GM21526 (cell line): Measurements from ENCODE around the gene WDFY2.

Experiments used
- ATAC-seq: cut with Tn5 transposase; IDR thresholded peaks from one replicate; pipeline ENCODE4 v1.9.1; 2021; ENCODE audit warnings: moderate library complexity; ENCODE audit not compliant: unreplicated experiment, low FRiP score

The WDFY2 gene

GRCh38 chr13:51783428-51784094 lies 199.3 kb downstream of the WDFY2 start:
- no peak for ATAC-seq

GRCh38 chr13:51784097-51784496 lies 199.8 kb downstream of the WDFY2 start:
- ATAC-seq, result no peak

GRCh38 chr13:51785712-51786424 lies 201.6 kb downstream of the WDFY2 start:
- no peak for ATAC-seq

- no peak for ATAC-seq
These were observed 202.4 kb downstream of the WDFY2 start for GRCh38 chr13:51786425-51787265.

DNA sequence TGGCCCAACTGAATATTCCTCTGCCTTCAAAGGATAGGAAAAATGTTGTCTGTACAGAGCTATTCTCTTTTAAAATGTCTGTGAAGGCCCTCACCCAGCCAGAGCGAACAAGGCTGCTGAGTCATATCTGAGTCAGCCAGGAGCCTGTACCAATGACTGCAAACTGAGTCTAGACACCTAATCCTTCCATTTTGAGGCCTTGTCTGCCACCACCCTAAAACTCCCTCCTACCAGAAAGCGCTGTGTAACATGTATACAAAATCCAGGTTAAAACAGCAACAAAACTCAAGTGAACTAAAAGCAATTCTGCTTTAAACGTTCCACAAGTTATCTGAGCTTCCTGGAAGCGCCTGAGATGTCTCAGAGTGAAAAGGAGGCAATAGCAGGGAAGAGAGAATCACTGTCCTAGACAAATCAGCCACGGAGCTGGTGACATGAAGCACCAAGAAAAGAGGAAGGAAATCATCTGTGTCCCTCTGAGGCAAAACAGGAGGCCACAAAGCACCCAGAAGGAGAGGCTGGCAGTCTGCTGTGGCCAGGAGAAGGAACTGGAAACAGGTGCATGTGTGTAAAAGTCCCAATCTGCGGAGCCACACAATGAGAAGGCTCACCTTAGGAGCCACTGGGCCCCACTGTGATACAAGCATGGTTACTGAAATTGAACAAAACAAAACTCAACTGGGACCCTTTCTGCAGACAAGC lies 209.5 kb downstream of the WDFY2 start:
- ATAC-seq, result peak; percentile 48

DNA sequence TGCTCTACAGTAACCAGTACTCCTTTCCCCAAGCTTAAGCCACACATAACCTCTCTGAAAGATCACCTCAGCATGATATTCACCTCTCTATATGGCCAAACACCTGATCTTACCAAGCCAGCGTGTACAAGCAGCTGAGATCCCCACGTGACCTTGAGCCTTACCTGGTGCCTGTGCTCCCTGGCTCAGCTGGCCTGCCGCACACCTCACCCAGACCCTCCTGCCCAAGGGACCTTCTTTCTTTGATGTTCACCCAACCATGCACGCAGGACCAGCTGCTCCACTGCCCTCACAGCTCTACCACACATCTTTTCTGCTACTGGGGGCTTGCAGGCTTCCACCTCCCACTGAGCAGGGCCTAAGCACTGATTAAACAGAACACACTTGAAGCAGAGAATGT lies 210.7 kb downstream of the WDFY2 start:
- ATAC-seq, result no peak

DNA sequence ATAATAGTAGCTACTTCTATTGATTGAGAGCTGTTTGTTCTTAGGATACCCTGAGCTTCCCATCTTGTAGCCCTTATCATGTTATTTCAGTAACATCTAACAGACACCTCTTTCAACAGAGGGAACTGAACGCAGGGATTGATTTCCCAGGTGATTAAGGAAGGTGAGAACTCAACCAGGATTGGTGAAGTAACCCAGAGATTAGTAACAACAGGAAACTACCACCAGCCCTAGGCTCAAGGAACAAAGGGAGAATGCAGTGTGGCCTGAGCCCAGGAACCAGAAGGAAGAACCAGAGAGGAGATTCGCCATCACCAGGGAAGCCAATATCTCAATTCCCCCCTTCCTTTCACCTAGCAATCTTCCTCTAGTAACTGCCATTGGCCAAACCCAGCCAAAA lies 211.2 kb downstream of the WDFY2 start:
- ATAC-seq, result no peak

DNA sequence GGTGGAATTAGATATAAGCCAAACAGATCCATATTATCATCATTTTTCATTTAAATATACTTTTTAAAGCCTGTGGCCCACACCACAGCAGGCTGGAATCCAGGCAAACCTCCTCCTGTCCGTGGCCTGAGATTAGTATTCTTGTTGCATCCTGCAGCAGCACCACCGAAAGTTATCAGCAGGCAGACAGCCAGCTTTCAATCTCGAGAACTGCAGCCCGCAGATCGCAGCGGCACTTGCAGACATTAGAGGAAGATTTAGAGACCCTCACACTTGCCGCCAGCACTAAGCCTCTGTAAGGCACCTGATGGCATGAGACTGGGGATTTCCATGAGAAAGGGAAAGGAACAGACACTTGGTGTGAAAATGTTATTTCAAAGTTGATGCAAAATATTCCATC lies 212.3 kb downstream of the WDFY2 start:
- no peak for ATAC-seq

GRCh38 chr13:51797664-51798488 lies 213.6 kb downstream of the WDFY2 start:
- ATAC-seq, result peak; percentile 51

- no peak for ATAC-seq
These were observed 215.0 kb downstream of the WDFY2 start for GRCh38 chr13:51799261-51799660.

DNA sequence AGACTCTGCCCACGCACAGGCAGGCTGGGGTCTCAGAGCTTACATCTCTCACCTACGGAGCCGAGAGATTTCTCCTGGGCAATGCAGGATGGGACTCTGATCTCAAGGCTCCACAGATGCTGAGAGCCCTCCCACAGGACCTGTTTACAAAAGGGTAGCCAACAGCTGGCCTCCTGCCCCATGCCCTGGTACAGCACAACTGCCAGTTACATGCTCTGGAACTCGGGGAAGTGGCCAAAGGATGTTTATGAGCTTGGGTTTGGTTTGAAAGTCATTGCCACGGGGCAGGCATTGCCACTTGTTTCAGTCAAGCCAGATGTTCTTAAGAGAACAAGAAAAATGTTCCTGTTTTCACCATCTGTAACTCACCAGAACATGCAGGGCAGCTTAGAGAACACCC lies 216.2 kb downstream of the WDFY2 start:
- ATAC-seq, result no peak

GRCh38 chr13:51801631-51802099 lies 217.4 kb downstream of the WDFY2 start:
- no peak for ATAC-seq

GRCh38 chr13:51802631-51803418 lies 218.6 kb downstream of the WDFY2 start:
- no peak for ATAC-seq

DNA sequence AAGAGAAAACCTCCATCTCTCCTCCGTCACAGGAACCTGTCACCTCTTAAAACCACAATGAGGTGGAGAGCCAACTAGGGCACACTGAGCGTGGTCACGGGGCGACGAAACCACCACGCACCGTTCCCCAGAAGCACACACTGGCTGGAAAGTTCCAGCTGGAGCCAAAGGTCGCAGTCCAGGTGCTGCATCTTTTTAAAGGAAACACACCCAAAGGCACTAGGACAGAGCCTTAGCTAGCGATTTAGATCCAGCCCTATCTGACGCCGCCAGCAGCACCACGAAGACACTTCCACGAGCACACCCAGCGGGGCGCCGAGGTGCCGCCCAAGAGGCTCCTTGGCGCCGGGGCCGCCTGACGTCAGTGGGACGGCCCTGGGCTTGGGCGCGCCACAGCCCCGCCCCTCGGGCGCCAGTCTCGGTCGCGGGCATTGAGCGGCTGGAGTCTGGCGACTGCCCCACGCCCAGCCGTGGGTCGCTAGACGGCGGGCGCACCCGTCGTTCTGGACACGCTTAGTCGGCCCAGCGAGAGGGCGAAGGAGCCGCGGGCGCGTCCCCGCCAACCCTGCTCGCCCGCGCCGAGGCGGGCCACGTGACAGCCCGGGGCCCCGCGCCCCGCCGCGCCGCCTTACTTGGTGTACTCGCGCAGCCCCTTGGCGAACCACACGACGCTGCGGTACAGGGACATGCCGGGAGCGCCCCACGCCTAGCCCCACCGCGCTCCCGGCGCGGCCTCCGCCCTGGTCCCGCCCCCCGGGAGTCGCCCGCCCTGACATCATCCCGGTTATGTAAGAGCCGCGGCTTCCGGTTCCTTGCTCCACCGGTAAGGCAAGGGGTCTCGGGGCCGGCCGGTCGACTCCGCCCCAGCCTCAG lies 219.4 kb downstream of the WDFY2 start, which contains the start of gene DHRS12:
DHRS12 (minus strand) TSS at position 742 of the 873 bp plus-strand sequence. CDS start 4,504 bp downstream, outside the sequence.
- ATAC-seq, result peak; percentile 88

GRCh38 chr13:51804295-51805172 lies 220.3 kb downstream of the WDFY2 start:
- no peak for ATAC-seq

DNA sequence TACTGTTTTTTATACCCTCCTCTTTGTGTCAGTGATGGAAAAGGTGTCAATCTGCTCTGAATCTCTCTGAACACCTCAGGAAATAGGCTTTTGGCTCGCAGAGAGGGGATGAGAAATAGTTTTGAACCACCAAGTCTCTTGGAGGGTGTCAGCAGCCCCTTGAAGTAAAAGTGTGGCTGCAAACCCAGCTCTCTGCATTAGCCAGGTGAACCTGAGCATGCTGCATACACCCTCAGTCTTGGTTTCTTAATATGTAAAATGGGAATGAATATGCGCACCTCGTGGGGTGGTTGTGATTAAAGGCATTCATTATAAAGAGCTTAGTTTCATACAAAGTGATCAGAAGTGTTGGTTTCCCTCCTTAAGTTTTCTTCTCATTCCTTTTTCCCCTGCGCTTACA lies 221.1 kb downstream of the WDFY2 start:
- ATAC-seq, result no peak

DNA sequence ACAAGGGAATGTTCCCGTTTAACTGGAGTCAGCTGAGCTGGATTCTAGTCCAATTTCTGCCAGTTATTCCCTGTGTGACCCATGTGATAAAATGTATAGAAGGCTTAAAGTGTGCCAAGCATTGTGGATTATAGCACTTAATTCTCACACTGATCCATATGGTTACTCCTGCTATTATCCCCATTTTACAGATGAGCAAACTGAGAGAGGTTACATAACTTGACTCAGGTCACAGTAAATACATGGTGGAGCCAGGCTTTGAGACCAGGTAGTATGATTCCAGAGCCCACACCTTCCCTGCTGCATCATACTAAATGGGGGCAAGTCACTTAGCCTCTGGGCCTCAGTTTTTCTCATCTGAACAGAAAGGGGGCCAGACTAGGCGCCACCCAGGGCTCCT lies 221.7 kb downstream of the WDFY2 start:
- no peak for ATAC-seq
